Trophoblast cell (in vitro differentiated cells and primary cell): ENCODE results near the gene CEND1.
A peak's percentile ranks its signal among the peaks of the same experiment; 100 is the strongest.

Experiments
- DNase-seq, 2 donors: peaks; one replicate each; pipeline ENCODE4 v3.0.0-alpha.2; 2016
- H2AFZ ChIP-seq: 2 replicates; pipeline ENCODE4 v1.6.1; 2013; ENCODE audit warnings: low read length, moderate library complexity, mild to moderate bottlenecking; ENCODE audit not compliant: insufficient read depth, poor library complexity
- H2AK5ac ChIP-seq: 2 replicates; pipeline ENCODE4 v1.6.1; 2013; ENCODE audit warnings: mild to moderate bottlenecking, low read length
- H2BK120ac ChIP-seq: 2 replicates; pipeline ENCODE4 v1.6.1; 2013; ENCODE audit warnings: low read length, mild to moderate bottlenecking, moderate library complexity; ENCODE audit not compliant: insufficient read depth, poor library complexity
- H2BK12ac ChIP-seq: 2 replicates; pipeline ENCODE4 v1.6.1; 2013; ENCODE audit warnings: mild to moderate bottlenecking, low read length, moderate library complexity
- H2BK5ac ChIP-seq: 2 replicates; pipeline ENCODE4 v1.6.1; 2013; ENCODE audit warnings: low read length, low read depth, moderate library complexity, mild to moderate bottlenecking; ENCODE audit not compliant: poor library complexity
- H3K14ac ChIP-seq: 2 replicates; pipeline ENCODE4 v1.6.1; 2013; ENCODE audit warnings: mild to moderate bottlenecking, low read length
- H3K18ac ChIP-seq: 2 replicates; pipeline ENCODE4 v1.6.1; 2013; ENCODE audit warnings: mild to moderate bottlenecking, low read length
- H3K23ac ChIP-seq: 2 replicates; pipeline ENCODE4 v1.6.1; 2013; ENCODE audit warnings: low read length
- H3K27ac ChIP-seq: 2 replicates; pipeline ENCODE4 v1.5.1; 2013; ENCODE audit warnings: low read depth, mild to moderate bottlenecking, inconsistent platforms, low read length, moderate library complexity
- H3K27me3 ChIP-seq: 2 replicates; pipeline ENCODE4 v1.6.1; 2013; ENCODE audit warnings: inconsistent platforms, mild to moderate bottlenecking, low read length, moderate library complexity; ENCODE audit not compliant: insufficient read depth
- H3K36me3 ChIP-seq, 2 experiments: 1 replicate in 1 of 2; 2 replicates in 1 of 2; pipeline ENCODE4 v1.6.1; 2013; ENCODE audit warnings: low read length in 2 of 2, mild to moderate bottlenecking in 2 of 2, moderate library complexity in 1 of 2; ENCODE audit not compliant: insufficient read depth in 2 of 2, control insufficient read depth in 1 of 2
- H3K4ac ChIP-seq: 2 replicates; pipeline ENCODE4 v1.6.1; 2013; ENCODE audit warnings: low read depth, mild to moderate bottlenecking, low read length, moderate library complexity
- H3K4me1 ChIP-seq, 2 experiments: 1 replicate in 1 of 2; 2 replicates in 1 of 2; pipeline ENCODE4 v1.6.1; 2013; ENCODE audit warnings: low read length in 2 of 2, mild to moderate bottlenecking in 2 of 2, moderate library complexity in 1 of 2; ENCODE audit not compliant: insufficient read depth in 2 of 2, control insufficient read depth in 1 of 2
- H3K4me2 ChIP-seq: 2 replicates; pipeline ENCODE4 v1.6.1; 2013; ENCODE audit warnings: inconsistent platforms, mild to moderate bottlenecking, low read length, moderate library complexity
- H3K4me3 ChIP-seq: 2 replicates; pipeline ENCODE4 v1.5.1; 2013; ENCODE audit warnings: mild to moderate bottlenecking, low read depth, low read length, inconsistent platforms
- H3K79me1 ChIP-seq: one replicate; pipeline ENCODE4 v1.6.1; 2013; ENCODE audit warnings: low read length
- H3K79me2 ChIP-seq: 2 replicates; pipeline ENCODE4 v1.6.1; 2013; ENCODE audit warnings: low read length, mild to moderate bottlenecking; ENCODE audit not compliant: control insufficient read depth, insufficient read depth, poor library complexity
- H3K9ac ChIP-seq: 2 replicates; pipeline ENCODE4 v1.6.1; 2013; ENCODE audit warnings: mild to moderate bottlenecking, low read length
- H3K9me3 ChIP-seq: 2 replicates; pipeline ENCODE4 v1.6.1; 2013; ENCODE audit warnings: low read depth, mild to moderate bottlenecking, control low read depth, inconsistent platforms, low read length; ENCODE audit not compliant: insufficient read depth
- H4K12ac ChIP-seq: 2 replicates; pipeline ENCODE4 v1.6.1; 2013; ENCODE audit warnings: low read depth, mild to moderate bottlenecking, low read length, moderate library complexity
- H4K8ac ChIP-seq: 2 replicates; pipeline ENCODE4 v1.6.1; 2013; ENCODE audit warnings: low read depth, mild to moderate bottlenecking, low read length, moderate library complexity
- H4K91ac ChIP-seq: one replicate; pipeline ENCODE4 v1.6.1; 2013; ENCODE audit warnings: low read depth, mild to moderate bottlenecking, low read length, moderate library complexity
- WGBS: extraction: QIAGEN DNeasy Blood & Tissue Kit; methylation state at CpG from one replicate; pipeline ENCODE4 v1.1.7; 2013; ENCODE audit warnings: missing lambda C conversion rate; ENCODE audit not compliant: insufficient read length, insufficient coverage; ENCODE audit errors: extremely low coverage; 5-methylcytosine and 5-hydroxymethylcytosine counted together

CEND1 gene

DNA sequence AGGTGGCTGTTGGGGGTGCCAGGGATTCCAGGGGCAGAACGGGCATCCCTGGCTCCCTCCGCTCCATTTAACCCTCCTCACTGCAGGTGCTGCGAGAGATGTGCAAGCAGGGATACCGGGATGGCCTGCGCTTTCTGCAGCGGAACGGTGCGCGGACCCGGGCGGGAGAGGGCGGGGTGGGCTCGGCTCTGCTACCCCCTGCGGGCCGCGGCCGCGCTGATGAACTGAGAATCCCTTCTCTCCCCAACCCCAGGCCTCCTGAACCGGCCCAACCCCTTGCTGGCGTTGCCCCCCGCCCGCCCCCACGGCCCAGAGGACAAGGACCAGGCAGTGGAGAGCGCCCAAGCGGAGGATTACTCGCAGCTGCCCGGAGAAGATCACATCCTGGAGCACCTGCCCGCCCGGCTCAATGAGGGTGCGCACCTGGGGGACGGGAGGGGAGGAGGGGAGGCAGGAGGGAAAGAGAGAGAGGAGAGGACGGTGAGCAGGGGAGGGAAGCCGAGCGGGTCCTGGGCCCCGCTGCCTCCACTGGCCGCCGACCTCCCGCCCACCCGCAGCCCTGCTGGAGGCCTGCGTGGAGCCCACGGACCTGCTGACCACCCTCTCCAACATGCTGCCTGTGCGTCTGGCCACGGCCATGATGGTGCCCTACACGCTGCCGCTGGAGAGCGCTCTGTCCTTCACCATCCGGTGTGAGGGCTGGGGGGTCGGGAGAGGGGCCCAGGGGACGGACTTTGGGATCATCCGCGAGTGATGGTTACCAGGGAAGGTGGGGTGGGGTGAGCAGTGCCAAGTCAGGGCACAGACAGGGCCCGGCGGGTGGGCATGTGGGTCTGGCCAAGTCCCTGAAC is 33.8 kb upstream of the CEND1 start:
- no peak overlapping the region for H3K27ac ChIP-seq
- no peak overlapping the region for H3K4me2 ChIP-seq
- H2BK5ac ChIP-seq, result no peak overlapping the region
- H3K18ac ChIP-seq, result no peak overlapping the region
- H3K9ac ChIP-seq, result no peak overlapping the region
- H3K23ac ChIP-seq, result no peak overlapping the region
- no peak overlapping the region for H2AFZ ChIP-seq
- H2AK5ac ChIP-seq, result no peak overlapping the region
- no peak overlapping the region for H4K91ac ChIP-seq
- H3K4me1 ChIP-seq, result peaks cover 26 to 27% of the 10 kb centered on the region in 2 experiments
- peaks cover 25% of the 10 kb centered on the region in 2 experiments for H3K36me3 ChIP-seq
- no peak overlapping the region for H4K8ac ChIP-seq
- peaks cover 6% of the 10 kb centered on the region for H3K27me3 ChIP-seq
- no peak overlapping the region for H3K4ac ChIP-seq
- WGBS, result no CpG with 5 or more reads among the region's 53 CpGs
- H3K14ac ChIP-seq, result no peak overlapping the region
- DNase-seq, result no peak
- no peak overlapping the region for H2BK120ac ChIP-seq
- H3K9me3 ChIP-seq, result peaks cover 2% of the 10 kb centered on the region
- H4K12ac ChIP-seq, result no peak overlapping the region
- peaks cover 15% of the 10 kb centered on the region for H3K79me1 ChIP-seq
- H2BK12ac ChIP-seq, result no peak overlapping the region
- no peak overlapping the region for H3K4me3 ChIP-seq
- peaks cover 3% of the 10 kb centered on the region for H3K79me2 ChIP-seq

DNA sequence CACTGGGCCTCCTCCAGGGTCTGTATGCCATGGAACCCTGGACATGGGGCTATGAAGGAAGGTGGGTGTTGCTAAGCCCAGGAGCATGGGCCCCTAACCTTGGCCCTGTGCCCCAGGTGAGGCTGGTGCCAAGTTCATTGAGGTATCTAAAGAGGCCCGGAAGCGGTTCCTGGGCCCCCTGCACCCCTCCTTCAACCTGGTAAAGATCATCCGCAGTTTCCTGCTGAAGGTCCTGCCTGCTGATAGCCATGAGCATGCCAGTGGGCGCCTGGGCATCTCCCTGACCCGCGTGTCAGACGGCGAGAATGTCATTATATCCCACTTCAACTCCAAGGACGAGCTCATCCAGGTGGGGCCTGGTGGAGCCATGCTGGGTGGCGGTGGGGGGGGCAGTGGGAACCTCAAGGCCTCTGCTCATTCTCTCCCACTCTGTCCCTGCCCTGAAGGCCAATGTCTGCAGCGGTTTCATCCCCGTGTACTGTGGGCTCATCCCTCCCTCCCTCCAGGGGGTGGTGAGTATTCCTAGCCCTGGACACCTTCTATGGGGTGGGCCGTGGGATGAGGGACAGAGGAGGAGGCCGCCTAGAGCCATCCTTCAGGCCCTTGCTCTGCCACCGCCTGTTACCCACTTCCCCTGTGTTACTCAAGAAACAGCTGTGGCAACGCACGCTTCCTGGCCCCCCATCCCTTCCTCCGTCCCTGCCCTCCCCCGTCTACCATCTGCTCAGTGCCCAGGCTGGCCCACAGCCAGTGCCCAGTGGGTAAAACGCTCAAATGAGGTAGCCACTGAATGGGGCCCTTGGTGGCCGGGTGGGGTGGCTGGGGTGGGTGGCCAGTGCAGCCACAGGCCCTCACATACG is 31.9 kb upstream of the CEND1 start:
- Histone ChIP-seq H2AK5ac (no peak overlapping the region), H3K9me3 (peaks cover 2% of the 10 kb centered on the region), H3K79me1 (peaks cover 7% of the 10 kb centered on the region), H3K27me3 (no peaks in the 10 kb centered on the region), H3K4me2 (no peak overlapping the region), H4K12ac (no peak overlapping the region), H4K8ac (no peak overlapping the region), H2BK5ac (no peak overlapping the region), H3K79me2 (peaks cover 3% of the 10 kb centered on the region), H2BK120ac (no peak overlapping the region), H3K14ac (no peak overlapping the region), H3K9ac (no peak overlapping the region), H3K27ac (no peak overlapping the region), H2BK12ac (no peak overlapping the region), H3K4me3 (no peak overlapping the region), H2AFZ (no peak overlapping the region), H3K36me3 (peaks cover 25% of the 10 kb centered on the region in 2 experiments), H3K18ac (no peak overlapping the region), H3K4me1 (peaks cover 13 to 14% of the 10 kb centered on the region in 2 experiments), H4K91ac (no peak overlapping the region), H3K23ac (no peak overlapping the region), H3K4ac (no peak overlapping the region)
- DNase-seq, result no peak
- WGBS, result no CpG with 5 or more reads among the region's 22 CpGs

DNA sequence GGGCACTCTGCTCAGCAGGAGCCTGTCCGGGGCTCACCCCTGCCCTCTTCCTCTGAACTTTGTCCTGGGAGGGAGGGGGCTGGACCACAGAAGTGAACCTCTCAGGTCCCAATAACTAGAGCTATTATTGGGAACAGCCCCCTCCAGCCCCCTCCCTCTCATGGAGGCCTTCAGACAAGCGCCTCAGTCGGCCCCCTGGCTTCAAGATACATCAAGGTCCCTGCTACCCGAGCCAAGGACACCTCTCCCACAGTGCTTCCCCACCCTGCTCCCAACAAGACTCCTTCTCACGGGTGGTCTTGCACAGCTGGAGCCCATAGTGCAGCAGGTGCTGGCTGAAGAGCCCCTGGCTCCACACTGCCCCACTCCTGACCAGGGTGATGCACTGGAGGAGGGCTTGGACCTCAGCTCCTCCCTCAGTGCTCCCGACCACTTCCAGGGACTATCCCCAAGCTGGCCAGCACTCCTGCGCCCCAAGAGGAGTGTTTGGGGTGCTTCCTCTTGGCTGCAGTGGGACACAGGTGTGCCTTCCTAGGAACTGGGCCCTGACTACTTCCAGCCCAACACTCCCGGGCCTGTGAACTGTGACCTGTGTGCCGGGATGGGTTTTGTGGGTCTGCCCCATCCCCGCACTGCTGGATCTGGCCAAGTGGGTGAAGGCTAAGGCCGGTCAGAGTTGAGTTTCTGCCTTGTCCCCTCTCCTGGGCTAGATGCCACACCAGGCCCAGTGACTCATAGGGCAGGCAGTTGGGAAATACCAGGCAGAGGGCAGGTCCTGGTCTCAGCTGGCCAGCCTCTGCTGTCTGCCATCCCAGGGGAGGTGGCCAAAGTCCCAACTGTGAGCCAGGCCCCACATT is 31.0 kb upstream of the CEND1 start:
- H4K8ac ChIP-seq, result no peak overlapping the region
- H3K4me3 ChIP-seq, result no peak overlapping the region
- no peak overlapping the region for H2BK5ac ChIP-seq
- H3K4me2 ChIP-seq, result peak overlapping the region; percentile 96
- no peak overlapping the region for H2BK120ac ChIP-seq
- H2AK5ac ChIP-seq, result no peak overlapping the region
- no peak overlapping the region for H3K9ac ChIP-seq
- no peak overlapping the region for H3K4ac ChIP-seq
- H4K12ac ChIP-seq, result no peak overlapping the region
- peaks cover 13 to 14% of the 10 kb centered on the region in 2 experiments for H3K4me1 ChIP-seq
- no peak overlapping the region for H3K23ac ChIP-seq
- H4K91ac ChIP-seq, result no peak overlapping the region
- H3K18ac ChIP-seq, result no peak overlapping the region
- peaks cover 2% of the 10 kb centered on the region for H3K9me3 ChIP-seq
- H3K27ac ChIP-seq, result no peak overlapping the region
- no peak overlapping the region for H2AFZ ChIP-seq
- no peak overlapping the region for H2BK12ac ChIP-seq
- DNase-seq, result peak; percentile 66 to 67
- no peaks in the 10 kb centered on the region for H3K27me3 ChIP-seq
- H3K14ac ChIP-seq, result no peak overlapping the region
- peaks cover 3% of the 10 kb centered on the region for H3K79me2 ChIP-seq
- peaks cover 25% of the 10 kb centered on the region in 2 experiments for H3K36me3 ChIP-seq
- WGBS, result no CpG with 5 or more reads among the region's 11 CpGs
- H3K79me1 ChIP-seq, result peaks cover 7% of the 10 kb centered on the region
